GM18499 (cell line): ENCODE measurements around the gene HDAC9.
"Not testable (repeated sequence)": the region's sequence is repeated elsewhere in the genome, so short reads cannot be mapped to it uniquely, and the experiment has no call there.

Source experiments
- ATAC-seq: cut with Tn5 transposase; IDR thresholded peaks from one replicate; pipeline ENCODE4 v1.9.1; 2021; ENCODE audit warnings: moderate number of reproducible peaks; ENCODE audit not compliant: insufficient read depth, unreplicated experiment

Gene HDAC9

GRCh38 chr7:18694911-18695310 lies 199.4 kb downstream of the HDAC9 start:
- no peak for ATAC-seq

GRCh38 chr7:18698258-18698734 lies 202.7 kb downstream of the HDAC9 start:
- ATAC-seq: no peak

- ATAC-seq: no peak
These were observed 204.6 kb downstream of the HDAC9 start for GRCh38 chr7:18700147-18700546.

- no peak for ATAC-seq
These were observed 206.7 kb downstream of the HDAC9 start for GRCh38 chr7:18702071-18702829.

DNA sequence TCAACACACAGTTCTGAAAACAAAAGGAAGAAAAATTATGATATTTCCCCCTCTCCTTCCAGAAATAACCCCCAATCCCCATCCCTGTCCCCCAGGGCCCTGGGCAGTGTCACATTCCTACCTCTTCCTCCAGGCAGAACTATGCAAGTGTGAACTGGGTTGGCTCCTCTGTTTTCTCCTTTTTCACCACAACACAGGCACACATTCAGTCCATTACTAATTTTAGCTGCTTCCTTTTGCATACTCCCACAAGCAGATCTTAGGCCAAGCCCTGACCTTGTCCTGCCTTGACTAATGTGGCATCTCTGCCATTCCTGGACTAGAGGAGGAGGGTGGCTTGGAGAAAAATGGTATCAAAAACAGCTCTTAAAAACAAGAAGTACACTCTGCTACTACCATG lies 208.1 kb downstream of the HDAC9 start:
- ATAC-seq: no peak

- no peak for ATAC-seq
These were observed 211.1 kb downstream of the HDAC9 start for GRCh38 chr7:18706670-18707069.

- no peak for ATAC-seq
These were observed 212.7 kb downstream of the HDAC9 start for GRCh38 chr7:18708204-18708603.

DNA sequence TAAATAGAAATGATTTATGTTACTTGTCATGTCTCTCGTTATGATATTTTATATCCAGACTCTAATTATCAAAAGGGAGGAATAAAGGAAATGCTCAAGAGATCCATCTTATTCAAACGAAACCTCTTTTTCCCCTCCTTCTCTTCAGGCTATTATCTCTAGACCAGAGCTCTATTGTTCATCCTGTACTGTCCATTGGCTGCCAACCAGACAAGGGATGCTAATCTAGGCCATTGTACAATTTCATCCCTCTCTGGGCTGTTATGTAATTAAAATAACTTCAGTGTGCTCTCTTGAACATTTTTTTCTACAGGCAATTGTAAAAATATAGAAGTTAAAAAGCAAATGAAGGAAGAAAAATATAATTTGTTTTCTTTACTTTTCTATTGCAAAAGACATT lies 220.4 kb downstream of the HDAC9 start:
- ATAC-seq: no peak

- ATAC-seq: no peak
These were observed 225.9 kb downstream of the HDAC9 start for GRCh38 chr7:18721429-18721828.

- no peak for ATAC-seq
These were observed 228.8 kb downstream of the HDAC9 start for GRCh38 chr7:18724318-18724717.

DNA sequence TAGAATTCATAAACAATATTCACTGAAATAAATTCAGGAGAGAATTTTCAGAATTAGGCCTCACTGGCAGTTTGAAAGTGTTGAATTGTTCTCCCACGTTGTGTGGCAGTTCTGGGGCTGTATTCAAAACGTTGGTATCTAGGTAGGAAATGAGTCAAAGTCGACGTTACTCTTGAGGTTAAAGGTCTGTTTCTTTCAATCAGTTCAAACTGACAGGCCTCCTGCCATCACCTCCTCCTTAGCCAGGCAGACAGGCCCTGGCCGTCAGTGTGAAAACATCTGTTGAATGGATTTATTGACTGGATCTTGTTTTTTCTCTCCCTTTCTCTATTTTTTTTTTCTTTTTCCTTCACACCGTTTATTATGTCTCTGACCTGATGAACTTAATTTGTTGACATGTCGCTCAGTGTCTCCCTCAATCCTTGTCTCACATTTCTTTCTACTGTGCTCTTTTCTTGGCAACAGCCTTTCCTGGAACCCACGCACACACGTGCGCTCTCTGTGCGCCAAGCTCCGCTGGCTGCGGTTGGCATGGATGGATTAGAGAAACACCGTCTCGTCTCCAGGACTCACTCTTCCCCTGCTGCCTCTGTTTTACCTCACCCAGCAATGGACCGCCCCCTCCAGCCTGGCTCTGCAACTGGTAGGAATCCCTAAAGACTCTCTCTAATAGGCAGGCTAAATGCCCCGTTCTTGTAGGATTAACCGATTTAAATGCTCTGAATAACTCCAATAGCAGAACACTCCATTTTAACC lies 231.7 kb downstream of the HDAC9 start:
- ATAC-seq: no peak

GRCh38 chr7:18736012-18736411 lies 240.5 kb downstream of the HDAC9 start:
- not testable (repeated sequence) for ATAC-seq

GRCh38 chr7:18740579-18740988 lies 245.0 kb downstream of the HDAC9 start:
- no peak for ATAC-seq

- no peak for ATAC-seq
These were observed 258.5 kb downstream of the HDAC9 start for GRCh38 chr7:18753972-18754610.

GRCh38 chr7:18754766-18755165 lies 259.2 kb downstream of the HDAC9 start:
- no peak for ATAC-seq

GRCh38 chr7:18755793-18756192 lies 260.2 kb downstream of the HDAC9 start:
- ATAC-seq: no peak

DNA sequence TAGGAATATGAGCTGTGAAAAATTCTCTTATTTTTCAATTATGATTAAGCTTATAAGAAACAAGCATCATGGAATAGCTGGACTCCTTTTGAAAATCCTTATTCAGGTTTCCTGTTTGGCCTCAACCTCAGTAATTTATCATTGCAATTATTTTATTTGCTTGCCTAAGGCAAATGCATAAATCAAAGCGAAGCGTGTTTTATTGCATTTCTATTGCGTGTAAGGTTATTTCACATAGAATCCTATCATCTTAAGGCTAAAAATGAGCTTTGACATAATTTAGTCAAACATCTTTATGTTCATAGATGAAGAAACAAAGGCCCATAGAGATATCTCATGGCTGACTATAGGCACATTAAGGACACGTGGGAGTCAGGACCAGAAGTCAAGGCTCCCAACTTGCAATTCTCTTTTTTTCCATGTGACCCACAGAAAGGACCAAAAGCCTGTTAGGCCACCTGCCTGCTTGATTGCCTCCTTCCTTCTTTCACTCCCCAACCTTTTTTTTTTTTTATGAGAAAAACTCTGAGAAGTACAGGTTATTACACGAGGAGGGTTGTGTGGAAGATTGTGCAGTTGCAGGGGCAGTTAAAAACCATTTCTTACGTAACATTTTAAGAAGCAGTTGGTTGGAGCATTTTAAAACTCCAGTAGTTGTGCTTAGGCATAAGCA lies 261.0 kb downstream of the HDAC9 start:
- ATAC-seq: no peak

DNA sequence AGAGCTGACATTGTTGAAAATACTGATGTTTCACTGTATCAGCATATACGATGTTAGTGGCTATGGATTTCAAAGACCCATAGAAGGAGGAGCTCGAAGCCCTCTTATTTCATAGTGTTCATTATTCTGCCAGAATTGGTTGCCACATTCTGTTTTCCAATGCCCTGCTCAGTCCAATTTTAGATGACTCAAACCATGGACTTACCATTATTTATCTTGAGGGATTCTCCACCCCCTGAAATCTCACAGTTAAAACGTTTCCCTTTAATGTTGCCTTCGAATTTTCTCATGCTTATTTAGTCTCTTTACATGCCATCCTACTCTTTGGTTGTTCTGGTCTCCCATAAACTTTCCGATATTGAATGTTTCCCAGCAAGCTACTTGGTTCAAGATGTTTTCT lies 264.5 kb downstream of the HDAC9 start:
- ATAC-seq: no peak

DNA sequence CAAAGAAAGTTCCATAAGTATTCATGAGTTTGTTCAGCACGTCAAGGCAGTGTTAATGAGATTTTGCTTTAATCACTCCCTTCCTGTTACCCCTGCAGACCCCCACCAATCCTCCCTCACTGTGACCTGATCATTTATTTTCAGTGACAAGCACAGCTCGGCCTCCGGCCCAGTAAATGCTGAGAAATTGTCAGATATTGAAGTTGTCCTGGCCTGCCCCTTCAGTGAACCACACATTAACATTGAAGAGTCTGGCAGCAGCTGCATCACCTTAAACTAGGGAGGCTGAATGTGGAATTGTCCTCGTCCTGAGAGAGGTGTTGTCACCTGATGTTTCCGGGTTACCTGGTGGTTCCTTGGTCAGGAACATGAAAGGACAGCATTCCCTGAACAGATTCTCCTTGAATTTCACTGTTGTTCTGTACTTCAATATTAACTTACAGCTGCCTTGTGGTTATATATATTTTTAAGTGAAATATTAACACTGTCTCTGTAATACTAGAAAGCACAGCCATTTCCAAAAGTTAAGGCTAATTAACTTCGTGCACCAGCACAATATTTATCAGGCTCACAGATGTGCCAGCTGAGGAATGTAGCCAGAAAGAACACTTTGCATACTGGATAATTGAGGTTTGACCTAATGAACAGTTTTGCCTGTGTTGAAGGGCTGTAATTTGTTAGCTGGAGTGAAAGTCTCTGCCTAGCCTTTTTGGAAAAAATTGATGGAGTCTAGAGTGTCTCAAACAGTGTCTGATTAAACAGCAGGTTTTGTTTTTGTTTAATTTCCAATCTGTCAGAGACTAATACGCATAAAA lies 265.3 kb downstream of the HDAC9 start:
- no peak for ATAC-seq

DNA sequence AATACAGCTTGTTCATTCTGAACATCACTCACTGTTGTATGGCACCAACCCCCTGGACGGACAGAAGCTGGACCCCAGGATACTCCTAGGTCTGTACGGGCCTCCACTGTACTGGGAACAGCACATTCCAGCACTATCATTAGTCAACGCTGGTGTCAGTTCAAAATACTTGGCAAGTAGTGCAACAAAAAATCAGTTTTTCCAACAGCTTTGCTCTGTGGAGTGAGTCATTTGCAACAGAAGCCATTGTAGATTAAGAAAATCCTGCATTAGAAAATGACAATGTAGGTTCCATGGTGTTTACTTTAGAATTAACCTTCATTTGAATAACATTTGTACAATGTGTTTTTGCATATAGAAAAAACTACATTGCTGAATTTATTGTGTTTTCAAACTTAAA lies 266.6 kb downstream of the HDAC9 start:
- no peak for ATAC-seq
